Duodenal mucosa (tissue), 2 donors: Measurements from ENCODE around the gene LRP1.

Experiments used
- H3K27ac ChIP-seq: one replicate; pipeline ENCODE4 v1.7.0; 2013; ENCODE audit warnings: low read depth, low read length
- H3K27me3 ChIP-seq, 2 donors: one replicate each; pipeline ENCODE4 v1.7.0; 2013; ENCODE audit warnings: low read length in 2 of 2, control low read depth in 1 of 2; ENCODE audit not compliant: insufficient read depth in 2 of 2, control insufficient read depth in 1 of 2
- H3K36me3 ChIP-seq, 2 donors: one replicate each; pipeline ENCODE4 v1.7.0; 2013; ENCODE audit warnings: low read length in 2 of 2, control low read depth in 1 of 2; ENCODE audit not compliant: insufficient read depth in 2 of 2, control insufficient read depth in 1 of 2
- H3K4me1 ChIP-seq, 2 donors: one replicate each; pipeline ENCODE4 v1.7.0; 2013; ENCODE audit warnings: low read length in 2 of 2, control low read depth in 1 of 2; ENCODE audit not compliant: insufficient read depth in 2 of 2, control insufficient read depth in 1 of 2
- H3K4me3 ChIP-seq, 2 donors: one replicate each; pipeline ENCODE4 v1.7.0; 2013; ENCODE audit warnings: low read length in 2 of 2, low read depth in 1 of 2
- H3K9ac ChIP-seq, 2 donors: one replicate each; pipeline ENCODE4 v1.7.0; 2013; ENCODE audit warnings: low read length in 2 of 2, low read depth in 1 of 2
- H3K9me3 ChIP-seq, 2 donors: one replicate each; pipeline ENCODE4 v1.7.0; 2013; ENCODE audit warnings: low read length in 2 of 2, control low read depth in 1 of 2; ENCODE audit not compliant: control insufficient read depth in 1 of 2

LRP1 gene

GRCh38 chr12:57103856-57104255 lies 24.4 kb upstream of the LRP1 start:
- peaks cover 44 to 58% of the 10 kb centered on the region in 2 donors for H3K36me3 ChIP-seq
- H3K4me3 ChIP-seq: no peak overlapping the region
- no peaks in the 10 kb centered on the region for H3K9me3 ChIP-seq
- peaks cover 30 to 45% of the 10 kb centered on the region in 2 donors for H3K4me1 ChIP-seq
- H3K9ac ChIP-seq: no peak overlapping the region
- no peak overlapping the region for H3K27ac ChIP-seq
- no peaks in the 10 kb centered on the region for H3K27me3 ChIP-seq

- Histone ChIP-seq H3K27me3 (no peaks in the 10 kb centered on the region), H3K27ac (no peak overlapping the region), H3K9me3 (no peaks in the 10 kb centered on the region), H3K4me3 (no peak overlapping the region), H3K36me3 (peaks cover 41 to 53% of the 10 kb centered on the region in 2 donors), H3K9ac (no peak overlapping the region), H3K4me1 (peaks cover 34 to 48% of the 10 kb centered on the region in 2 donors)
Measured at GRCh38 chr12:57104292-57104910, 23.9 kb upstream of the LRP1 start.

- peaks cover 42 to 55% of the 10 kb centered on the region in 2 donors for H3K4me1 ChIP-seq
- no peak overlapping the region for H3K9ac ChIP-seq
- peaks cover 33 to 45% of the 10 kb centered on the region in 2 donors for H3K36me3 ChIP-seq
- H3K9me3 ChIP-seq: no peaks in the 10 kb centered on the region
- H3K4me3 ChIP-seq: no peak overlapping the region
- no peaks in the 10 kb centered on the region for H3K27me3 ChIP-seq
- H3K27ac ChIP-seq: no peak overlapping the region
Measured at GRCh38 chr12:57105011-57105753, 23.1 kb upstream of the LRP1 start.

GRCh38 chr12:57106021-57106708 lies 22.1 kb upstream of the LRP1 start:
- H3K9ac ChIP-seq: no peak overlapping the region
- H3K27me3 ChIP-seq: no peaks in the 10 kb centered on the region
- no peak overlapping the region for H3K27ac ChIP-seq
- peaks cover 42 to 56% of the 10 kb centered on the region in 2 donors for H3K4me1 ChIP-seq
- no peak overlapping the region for H3K4me3 ChIP-seq
- peaks cover 33 to 45% of the 10 kb centered on the region in 2 donors for H3K36me3 ChIP-seq
- H3K9me3 ChIP-seq: no peaks in the 10 kb centered on the region

GRCh38 chr12:57107456-57108155 lies 20.7 kb upstream of the LRP1 start:
- H3K9me3 ChIP-seq: no peaks in the 10 kb centered on the region
- peak overlapping the region in 1 of 2 donors; percentile 13 for H3K9ac ChIP-seq
- H3K27me3 ChIP-seq: no peaks in the 10 kb centered on the region
- no peak overlapping the region for H3K27ac ChIP-seq
- no peak overlapping the region for H3K4me3 ChIP-seq
- H3K4me1 ChIP-seq: peaks cover 35 to 51% of the 10 kb centered on the region in 2 donors
- peaks cover 33 to 45% of the 10 kb centered on the region in 2 donors for H3K36me3 ChIP-seq

GRCh38 chr12:57109207-57110103 lies 18.8 kb upstream of the LRP1 start:
- Histone ChIP-seq H3K4me1 (peaks cover 33 to 50% of the 10 kb centered on the region in 2 donors), H3K9me3 (no peaks in the 10 kb centered on the region), H3K9ac (peak overlapping the region; percentile 88 to 98), H3K27me3 (no peaks in the 10 kb centered on the region), H3K36me3 (peaks cover 26 to 38% of the 10 kb centered on the region in 2 donors), H3K27ac (no peak overlapping the region), H3K4me3 (peak overlapping the region; percentile 73 to 98)

- Histone ChIP-seq H3K9ac (peak overlapping the region; percentile 88 to 98), H3K4me3 (peak overlapping the region; percentile 73 to 98), H3K27ac (peak overlapping the region; percentile 99), H3K4me1 (peaks cover 33 to 44% of the 10 kb centered on the region in 2 donors), H3K27me3 (no peaks in the 10 kb centered on the region), H3K36me3 (peaks cover 18 to 29% of the 10 kb centered on the region in 2 donors), H3K9me3 (no peaks in the 10 kb centered on the region)
Measured at GRCh38 chr12:57110104-57111030, 17.9 kb upstream of the LRP1 start.

- Histone ChIP-seq H3K4me1 (peaks cover 27 to 39% of the 10 kb centered on the region in 2 donors), H3K4me3 (peak within 1 kb of the TSS; percentile 73 to 98), H3K9ac (peak within 1 kb of the TSS; percentile 88 to 98), H3K36me3 (peaks cover 10 to 21% of the 10 kb centered on the region in 2 donors), H3K27ac (peak within 1 kb of the TSS; percentile 99), H3K27me3 (no peaks in the 10 kb centered on the region), H3K9me3 (no peaks in the 10 kb centered on the region)
Measured at GRCh38 chr12:57111031-57111734, 17.1 kb upstream of the LRP1 start, which contains the start of gene STAT6. TSS of gene STAT6 (minus strand) at chr12:57111362. CDS start at chr12:57108278, 3,084 bp downstream.
